ENCODE measurements around the gene ZEB2.

ZEB2 gene

GRCh38 chr2:144526831-144527230, 6.9 kb upstream of the ZEB2 start:
- no peak for DNase-seq

DNA sequence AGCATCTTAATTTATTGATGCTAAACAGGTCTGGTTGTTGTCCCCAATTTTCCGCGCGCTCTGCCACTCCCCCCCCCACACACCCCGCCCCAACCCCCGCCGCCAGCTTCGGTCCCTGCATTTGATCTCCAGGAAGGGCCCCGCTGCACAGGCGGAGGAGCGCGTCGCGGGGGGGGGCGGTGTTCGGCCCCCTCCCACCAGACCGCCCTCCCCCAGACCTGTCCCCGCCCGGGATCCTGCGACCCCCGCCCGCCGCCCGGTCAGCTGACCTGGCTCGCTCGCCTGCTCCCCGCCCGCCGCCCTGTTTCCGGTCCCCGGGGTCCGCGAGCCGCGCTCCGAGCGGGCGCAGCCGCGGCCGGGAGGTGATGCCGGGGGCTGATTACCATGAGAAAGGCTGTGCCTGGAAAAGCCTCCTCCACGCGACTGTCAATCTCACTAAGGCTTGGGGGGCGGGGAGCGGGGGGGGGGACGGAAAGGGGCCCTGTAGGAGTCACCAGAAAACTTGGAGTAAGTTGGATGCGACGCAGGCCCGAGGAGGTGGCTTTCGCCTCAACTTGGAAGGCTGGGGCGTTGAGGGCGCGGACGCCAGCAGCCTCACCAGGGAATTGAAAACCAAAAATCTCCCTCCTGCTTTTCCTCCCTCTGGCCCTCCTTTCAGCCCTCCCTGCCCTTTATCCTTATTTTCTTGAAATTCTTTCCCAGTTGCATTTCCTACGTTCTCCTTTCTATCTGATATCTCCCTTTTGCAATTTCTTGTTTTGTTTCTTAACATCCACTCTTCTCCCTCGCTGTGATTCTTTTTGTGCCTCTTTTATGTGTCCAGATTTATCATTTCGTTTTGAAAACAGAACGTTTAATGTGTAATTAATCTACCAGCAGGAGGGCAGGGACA, 4.4 kb upstream of the ZEB2 start:
- no peak for DNase-seq

- no peak for DNase-seq
Observed at GRCh38 chr2:144523596-144524117, 3.7 kb upstream of the ZEB2 start.

DNA sequence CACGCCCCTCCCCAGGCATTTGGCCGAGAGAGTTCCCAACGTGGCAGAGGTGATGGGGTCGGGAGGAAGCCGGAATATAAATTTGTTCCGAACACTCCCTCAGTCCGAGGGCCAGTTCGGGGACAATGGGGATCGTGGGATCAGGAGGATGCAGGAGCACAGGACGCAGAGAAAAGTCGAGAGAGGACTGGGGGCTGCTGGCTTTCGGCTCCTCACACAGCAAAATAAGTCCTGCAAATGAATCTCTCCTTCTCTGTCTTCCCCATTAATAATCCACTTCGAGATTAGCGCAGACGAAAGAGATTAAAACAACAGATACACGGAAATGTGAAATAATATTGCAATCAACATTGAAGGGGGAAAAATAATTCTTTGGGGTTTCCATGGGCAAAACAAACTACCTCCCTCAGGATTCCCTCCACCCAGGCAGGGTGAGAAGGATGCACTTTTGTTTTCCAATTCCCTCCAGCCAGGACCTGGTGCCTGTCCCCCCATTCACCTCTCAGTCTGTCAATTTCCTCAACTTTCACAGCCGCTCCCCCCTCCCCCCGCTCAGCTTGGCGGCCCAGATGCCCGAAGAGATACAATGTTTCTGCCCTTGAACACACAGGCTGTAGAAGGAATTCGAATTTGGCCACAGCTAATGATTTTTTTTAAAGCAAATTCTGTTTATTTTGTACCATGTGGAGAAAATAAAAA, 3.1 kb upstream of the ZEB2 start:
- DNase-seq = no peak

GRCh38 chr2:144522176-144522896, 2.4 kb upstream of the ZEB2 start:
- no peak for DNase-seq

DNA sequence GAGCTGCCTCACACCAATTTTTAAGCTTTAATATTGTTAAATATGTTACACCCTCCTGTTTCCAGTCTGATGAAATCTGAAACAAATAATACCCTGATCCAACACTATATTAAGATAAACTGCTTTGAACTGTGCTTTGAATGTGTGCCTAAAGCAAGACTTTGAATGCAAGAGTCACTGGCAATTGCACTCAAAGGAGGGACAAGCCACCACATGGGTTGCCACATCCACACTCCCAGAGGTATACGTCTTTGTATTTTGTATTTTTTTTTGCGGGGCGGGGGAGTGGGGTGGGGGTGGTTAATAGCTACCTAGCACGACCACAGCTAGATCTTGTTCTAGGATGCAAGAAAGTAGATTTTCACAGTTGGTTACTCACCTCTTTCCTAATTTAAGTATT, 1.8 kb upstream of the ZEB2 start:
- no peak for DNase-seq

DNA sequence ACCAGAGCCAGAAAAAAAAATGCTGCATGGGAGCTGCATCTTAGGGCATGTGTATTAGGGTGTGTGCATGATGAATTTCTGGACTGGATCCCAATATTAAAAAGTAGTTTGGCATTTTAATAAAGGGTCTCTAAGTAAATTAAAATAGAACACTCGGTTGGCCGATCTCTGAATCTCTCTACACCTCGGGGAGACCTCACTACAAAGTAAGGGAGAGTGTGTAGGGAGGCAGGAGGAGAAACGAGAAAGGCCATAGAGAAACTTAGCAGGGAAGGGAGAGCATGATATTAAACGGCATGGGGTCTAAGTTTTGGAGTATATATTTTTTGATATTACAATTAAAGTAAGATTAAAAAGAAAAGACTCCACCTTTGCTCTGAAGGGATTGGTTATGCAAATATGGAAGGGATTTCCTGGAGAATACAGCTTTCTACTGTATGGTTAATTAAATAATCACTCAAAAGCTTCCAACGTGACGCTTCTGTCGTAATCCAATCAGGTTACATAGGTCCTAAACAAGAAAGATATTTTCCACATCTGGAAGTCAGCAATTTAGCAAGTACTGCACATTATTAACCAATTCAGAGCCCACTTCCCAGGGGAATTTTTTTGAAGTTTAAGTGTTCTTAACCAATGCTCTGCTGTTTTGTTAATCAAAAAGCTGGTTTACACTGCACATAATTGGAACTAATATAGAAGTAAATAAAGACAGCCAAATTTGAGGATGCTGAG, 1.0 kb upstream of the ZEB2 start:
- no peak for DNase-seq

GRCh38 chr2:144519597-144519933, 354 bp downstream of the ZEB2 start:
- DNase-seq = no peak

GRCh38 chr2:144518748-144519596, 947 bp downstream of the ZEB2 start:
- DNase-seq = no peak

DNA sequence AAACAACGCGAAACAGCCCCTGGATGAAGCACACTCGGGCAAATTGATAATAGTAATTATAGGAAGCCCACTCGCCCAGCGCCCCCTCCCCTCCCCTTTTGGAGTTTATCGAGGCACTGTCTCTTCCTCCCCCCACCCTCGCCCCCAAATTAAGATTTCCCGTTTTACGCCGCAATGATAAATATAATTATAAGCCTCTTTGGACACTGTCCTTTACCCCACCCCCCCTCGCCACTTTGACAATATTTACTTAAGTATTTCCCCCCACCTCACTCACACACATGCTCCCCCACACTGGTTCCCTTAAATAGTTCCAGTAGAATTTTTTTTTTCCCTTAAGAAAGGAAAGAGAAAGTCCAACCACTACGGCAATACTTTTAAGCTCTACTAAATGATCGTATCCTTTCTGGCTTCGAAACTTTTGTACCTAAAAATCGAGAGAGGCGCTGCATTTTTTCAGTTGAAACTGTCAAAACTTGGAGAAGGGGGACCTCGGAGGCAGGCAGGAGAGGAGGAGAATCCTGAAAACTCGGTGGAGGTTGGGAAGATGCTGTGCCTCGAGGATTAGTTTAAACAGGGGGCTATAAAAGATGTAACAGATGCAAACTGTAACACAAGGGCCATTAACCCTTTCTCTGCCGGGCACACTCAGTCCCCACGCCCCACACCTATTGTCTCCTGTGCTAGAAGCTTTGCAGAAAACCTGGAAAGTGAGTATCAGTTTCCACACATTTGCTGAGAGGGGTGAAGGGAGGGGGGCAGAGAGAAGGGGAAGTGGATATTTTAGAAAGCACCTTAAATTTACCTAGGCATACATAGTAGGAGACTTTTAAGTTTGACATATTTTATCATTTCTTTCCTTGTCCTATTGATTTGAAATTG, 1.8 kb downstream of the ZEB2 start:
- DNase-seq = no peak

DNA sequence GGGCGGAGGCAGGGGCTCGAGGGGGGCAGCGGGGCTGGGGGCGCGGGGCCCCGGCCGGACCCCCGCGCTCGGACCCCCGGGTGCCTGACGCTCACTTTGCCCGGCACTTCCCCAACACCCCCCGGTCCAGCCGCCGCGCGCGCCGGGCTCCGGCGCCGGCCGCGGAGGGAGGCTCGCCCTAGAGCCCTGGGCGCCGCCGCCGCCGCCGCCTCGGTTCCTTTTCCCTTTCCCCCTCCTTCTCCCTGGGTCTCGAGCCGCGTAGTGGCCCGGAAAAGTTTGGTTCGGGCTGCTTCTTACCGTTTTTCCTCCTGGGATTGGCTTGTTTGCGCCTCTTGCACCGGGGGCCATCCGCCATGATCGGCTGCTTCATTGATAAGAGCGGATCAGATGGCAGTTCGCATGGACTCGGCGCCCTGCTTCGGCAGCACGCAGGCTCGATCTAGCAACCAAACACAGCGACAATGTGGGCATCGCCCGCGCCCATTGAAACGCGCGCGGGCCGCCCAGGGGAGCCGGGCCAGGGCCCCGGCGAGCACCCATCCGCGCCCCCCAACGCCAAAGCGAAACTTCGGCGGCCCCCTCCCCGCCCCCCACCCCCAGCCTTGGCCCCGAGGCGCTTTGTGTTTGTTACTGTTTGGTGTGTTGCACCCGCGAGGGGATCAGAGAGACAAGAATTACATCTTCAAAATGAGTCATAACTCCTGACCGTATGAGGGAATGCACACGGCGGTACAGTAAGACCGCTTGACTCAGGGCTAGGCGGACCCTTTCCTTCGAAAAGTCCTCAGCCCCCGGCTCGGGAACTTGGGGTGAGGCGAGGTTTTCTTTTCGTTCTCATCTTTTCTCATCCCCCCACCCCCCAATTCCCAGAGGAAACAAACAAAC, 2.7 kb downstream of the ZEB2 start:
- peak; percentile 58 for DNase-seq

DNA sequence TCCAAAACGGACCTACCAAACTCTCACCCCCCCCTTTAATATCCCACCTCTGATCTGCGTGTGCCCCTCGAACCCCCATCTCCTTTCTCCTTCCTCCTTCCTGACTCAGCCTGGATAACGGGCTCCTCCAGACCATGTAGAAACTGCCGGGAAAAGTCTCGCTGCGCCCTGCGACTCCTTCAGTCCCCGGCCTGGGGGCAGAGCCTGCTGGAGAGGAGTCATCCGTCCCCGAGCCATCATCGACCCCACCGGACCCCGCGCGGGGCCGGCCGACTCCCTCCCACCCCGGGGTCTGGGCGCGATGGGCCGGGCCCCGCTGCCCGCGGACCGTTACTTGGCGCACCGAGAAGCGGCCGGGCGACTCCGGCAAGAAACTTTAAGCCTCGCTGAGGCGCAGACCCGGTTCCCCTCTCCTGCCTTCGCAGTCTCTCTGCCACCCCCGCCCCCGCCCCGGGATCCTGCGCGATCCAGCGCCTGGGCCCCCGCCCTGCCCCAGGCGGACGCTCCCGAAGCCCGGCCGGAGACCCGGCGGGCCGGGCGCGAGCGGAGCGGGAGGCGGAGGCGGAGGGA, 3.4 kb downstream of the ZEB2 start:
- no peak for DNase-seq

GRCh38 chr2:144515696-144516410, 4.1 kb downstream of the ZEB2 start:
- peak; percentile 30 for DNase-seq

DNA sequence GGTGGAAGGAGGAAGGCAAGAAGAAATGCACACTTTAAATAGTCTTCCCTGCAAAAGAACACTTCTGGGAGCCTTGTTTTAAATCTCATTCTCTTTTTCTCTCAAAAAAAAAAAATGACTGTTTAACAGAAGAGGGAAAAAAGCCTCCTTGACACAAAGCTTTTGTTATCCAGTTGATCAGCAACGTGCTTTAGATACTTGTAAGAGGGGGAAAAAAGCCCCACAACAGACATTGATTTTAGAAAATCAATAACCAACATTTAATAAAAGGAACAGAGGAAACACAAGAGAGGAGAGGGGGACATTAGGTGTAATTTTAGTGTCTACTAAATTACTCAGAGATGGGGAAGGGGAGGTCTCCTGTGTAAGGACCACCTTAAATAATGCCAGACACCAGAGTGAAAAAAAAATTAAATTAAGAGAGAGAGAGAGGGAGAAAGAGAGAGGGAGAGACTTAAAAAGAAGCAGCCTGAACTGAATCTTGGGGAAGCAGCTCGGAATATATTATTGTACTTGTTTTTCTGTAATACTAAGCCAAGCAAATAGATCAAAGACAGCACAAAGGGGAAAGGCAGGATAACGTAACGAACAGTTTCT, 4.7 kb downstream of the ZEB2 start:
- no peak for DNase-seq

DNA sequence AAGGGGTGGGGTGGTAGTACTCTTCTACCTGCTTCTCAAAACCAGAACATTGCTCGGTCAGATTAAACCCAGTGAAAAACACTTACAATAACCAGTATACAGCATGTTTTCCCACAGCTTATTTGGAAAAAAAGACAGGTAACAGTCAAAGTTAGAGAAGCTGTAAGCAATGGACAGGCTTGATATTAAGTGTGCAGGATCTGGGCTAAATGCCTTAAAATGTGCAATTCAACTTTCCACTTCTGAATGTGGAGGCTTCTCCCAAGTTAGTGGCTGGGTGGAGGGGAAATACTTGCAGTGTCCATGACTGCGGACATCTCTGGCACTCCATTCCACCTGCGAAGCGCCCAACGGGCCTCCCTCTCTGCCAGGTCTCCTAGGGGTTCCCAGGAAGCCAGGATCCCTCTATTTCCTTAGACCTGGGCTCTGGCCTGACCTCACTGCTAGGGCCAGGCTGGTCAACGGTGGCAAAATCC, 5.3 kb downstream of the ZEB2 start:
- DNase-seq = no peak

DNA sequence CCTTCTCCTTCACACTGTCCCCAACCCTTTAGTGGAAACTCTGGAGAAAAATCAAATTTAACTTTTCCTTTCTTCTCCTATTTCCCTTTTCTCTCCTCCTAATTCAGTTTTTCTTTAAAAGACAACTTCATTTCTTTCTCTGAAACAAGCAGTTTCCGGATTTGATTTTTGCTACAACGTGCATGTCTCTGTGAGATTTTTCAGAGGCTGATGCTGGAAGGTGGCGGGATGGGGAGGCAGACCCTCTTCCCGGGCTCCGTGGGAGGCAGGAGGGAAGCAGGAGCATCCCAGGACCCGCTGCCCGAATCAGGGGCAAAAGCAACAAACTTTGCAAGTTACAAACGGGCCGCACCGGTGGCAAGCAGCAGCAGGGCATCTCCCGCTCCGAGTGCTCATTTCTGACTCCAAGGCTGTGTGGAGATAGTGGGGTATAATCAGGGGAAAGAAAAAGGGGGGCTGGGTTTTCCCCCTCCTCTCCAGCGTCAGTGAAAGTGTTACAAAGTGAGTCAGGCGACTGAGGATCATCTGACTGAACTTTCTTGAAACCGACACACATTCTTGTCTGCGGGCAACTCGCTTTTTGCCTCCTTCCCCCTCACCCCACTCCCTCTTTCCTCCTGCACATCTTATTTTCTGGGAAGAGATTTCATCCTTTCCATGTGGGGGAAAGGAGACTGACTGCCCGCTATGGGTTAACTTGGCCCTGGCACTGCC, 6.4 kb downstream of the ZEB2 start:
- no peak for DNase-seq

- DNase-seq = no peak
Observed at GRCh38 chr2:144512891-144513351, 7.0 kb downstream of the ZEB2 start.
